ENCODE results near the gene MAP4K2. TPM values are rescaled to one million over a fixed set of nuclear protein-coding genes. Genes with fewer than 3 reads are reported as not detected.

Gene MAP4K2
- total RNA-seq, 1 donor from 2014 or later, result 11.3 TPM

GRCh38 chr11:64799623-64800302 lies 3.3 kb downstream of the MAP4K2 start:
- ATAC-seq (no peak), DNase-seq (ENCODE audit: missing footprints) (peak; percentile 65)
- intact Hi-C loops (cut with DNase I), result no loop called here

GRCh38 chr11:64799256-64799622 lies 3.8 kb downstream of the MAP4K2 start:
- DNase-seq (ENCODE audit: missing footprints) (peak; percentile 20), ATAC-seq (no peak)
- intact Hi-C loops (cut with DNase I), result no loop called here

- peak; percentile 53 for DNase-seq (ENCODE audit: missing footprints)
- ATAC-seq, result no peak
- intact Hi-C loops (cut with DNase I), result no loop called here
These were observed 6.1 kb downstream of the MAP4K2 start for GRCh38 chr11:64796757-64797541.

- intact Hi-C loops (cut with DNase I), result no loop called here
- no peak for ATAC-seq
- DNase-seq (ENCODE audit: missing footprints), result no peak
These were observed 6.8 kb downstream of the MAP4K2 start for GRCh38 chr11:64796047-64796756.

GRCh38 chr11:64794526-64794925 lies 8.5 kb downstream of the MAP4K2 start:
- no peak for DNase-seq (ENCODE audit: missing footprints)
- no peak for ATAC-seq
- intact Hi-C loops (cut with DNase I), result no loop called here

GRCh38 chr11:64793271-64794160 lies 9.5 kb downstream of the MAP4K2 start:
- DNase-seq (ENCODE audit: missing footprints) (no peak), ATAC-seq (no peak)
- intact Hi-C loops (cut with DNase I), result no loop called here

GRCh38 chr11:64792482-64792881 lies 10.5 kb downstream of the MAP4K2 start:
- ATAC-seq, result no peak
- DNase-seq (ENCODE audit: missing footprints), result no peak
- intact Hi-C loops (cut with DNase I), result no loop called here

GRCh38 chr11:64791781-64792291 lies 11.2 kb downstream of the MAP4K2 start:
- ATAC-seq, result no peak
- intact Hi-C loops (cut with DNase I), result no loop called here
- DNase-seq (ENCODE audit: missing footprints), result no peak

- intact Hi-C loops (cut with DNase I), result no loop called here
- peak; percentile 16 for DNase-seq (ENCODE audit: missing footprints)
- no peak for ATAC-seq
These were observed 12.6 kb downstream of the MAP4K2 start for GRCh38 chr11:64790205-64791095.

GRCh38 chr11:64789331-64790204 lies 13.4 kb downstream of the MAP4K2 start:
- ATAC-seq (no peak), DNase-seq (ENCODE audit: missing footprints) (peak; percentile 43)
- intact Hi-C loops (cut with DNase I), result no loop called here

- ATAC-seq (peak; percentile 15), DNase-seq (ENCODE audit: missing footprints) (peak; percentile 37)
- intact Hi-C loops (cut with DNase I), result no loop called here
These were observed 14.4 kb downstream of the MAP4K2 start for GRCh38 chr11:64788321-64789215.

- intact Hi-C loops (cut with DNase I), result no loop called here
- peak; percentile 79 for DNase-seq (ENCODE audit: missing footprints)
- peak; percentile 39 for ATAC-seq
These were observed 15.3 kb downstream of the MAP4K2 start for GRCh38 chr11:64787526-64788320.

- ATAC-seq (no peak), DNase-seq (ENCODE audit: missing footprints) (peak; percentile 28)
- intact Hi-C loops (cut with DNase I), result no loop called here
These were observed 16.7 kb downstream of the MAP4K2 start for GRCh38 chr11:64786308-64786707.

GRCh38 chr11:64784813-64785581 lies 18.0 kb downstream of the MAP4K2 start:
- no peak for ATAC-seq
- intact Hi-C loops (cut with DNase I), result no loop called here

More at GRCh38 chr11:64784813-64785581, 18.0 kb downstream of the MAP4K2 start:
- DNase-seq (ENCODE audit: missing footprints), result no peak

Measured in Right ventricle myocardium inferior (tissue), 1 donor.